Liver (tissue), 9 donors: ENCODE data around the gene ZFYVE28. TPM values are rescaled to one million over a fixed set of nuclear protein-coding genes. Genes with fewer than 3 reads are reported as not detected.

ENCODE experiments used
- DNase-seq: peaks from one replicate; pipeline ENCODE4 v3.0.0-alpha.2; 2017; ENCODE audit warnings: low spot score
- H3K27ac ChIP-seq, 2 donors: one replicate each; pipeline ENCODE4 v1.7.0; 2013; ENCODE audit warnings: inconsistent platforms in 2 of 2, low read length in 2 of 2, control low read depth in 1 of 2, low read depth in 1 of 2, mild to moderate bottlenecking in 1 of 2
- H3K27me3 ChIP-seq, 4 donors: one replicate each; pipeline versions ENCODE4 v1.6.1 to v1.7.0; 2013; ENCODE audit warnings: low read length in 3 of 4, inconsistent platforms in 1 of 4, mild to moderate bottlenecking in 1 of 4, moderate library complexity in 1 of 4; ENCODE audit not compliant: control insufficient read depth in 4 of 4, insufficient read depth in 4 of 4
- H3K36me3 ChIP-seq, 4 donors: one replicate each; pipeline versions ENCODE4 v1.6.1 to v1.7.0; 2013; ENCODE audit warnings: low read length in 3 of 4, mild to moderate bottlenecking in 3 of 4, low read depth in 1 of 4, moderate library complexity in 1 of 4; ENCODE audit not compliant: control insufficient read depth in 4 of 4, insufficient read depth in 3 of 4
- H3K4me1 ChIP-seq, 4 donors: one replicate each; pipeline versions ENCODE4 v1.6.1 to v1.7.0; 2013; ENCODE audit warnings: low read length in 3 of 4, mild to moderate bottlenecking in 3 of 4, moderate library complexity in 1 of 4; ENCODE audit not compliant: control insufficient read depth in 4 of 4, insufficient read depth in 4 of 4
- H3K4me3 ChIP-seq, 3 donors: one replicate each; pipeline versions ENCODE4 v1.6.1 to v1.7.0; 2013; ENCODE audit warnings: low read length in 3 of 3, control low read depth in 1 of 3, low read depth in 1 of 3, mild to moderate bottlenecking in 1 of 3
- H3K9ac ChIP-seq, 2 donors: one replicate each; pipeline ENCODE4 v1.7.0; 2013; ENCODE audit warnings: low read length in 2 of 2, mild to moderate bottlenecking in 2 of 2, moderate library complexity in 2 of 2, control low read depth in 1 of 2, low read depth in 1 of 2
- H3K9me3 ChIP-seq, 4 donors: one replicate each; pipeline versions ENCODE4 v1.6.1 to v1.7.0; 2013; ENCODE audit warnings: low read length in 3 of 4; ENCODE audit not compliant: control insufficient read depth in 4 of 4
- CTCF ChIP-seq: fragments of 150-350 bp; IDR thresholded peaks from 2 replicates; pipeline ENCODE4 v1.5.1; 2017; ENCODE audit warnings: improper control_type of control experiment, low read depth, low read length; ENCODE audit not compliant: missing input control
- EGR1 ChIP-seq, 2 donors: IDR thresholded peaks; 2 replicates each; pipeline ENCODE4 v1.6.1; 2016 to 2018; ENCODE audit warnings: antibody characterized with exemption in 2 of 2, low read depth in 2 of 2
- FOXA1 ChIP-seq: IDR thresholded peaks from 2 replicates; pipeline ENCODE4 v1.6.1; 2016; ENCODE audit warnings: antibody characterized with exemption
- FOXA2 ChIP-seq: IDR thresholded peaks from 2 replicates; pipeline ENCODE4 v1.6.1; 2016; ENCODE audit warnings: antibody characterized with exemption
- GABPA ChIP-seq, 2 donors: IDR thresholded peaks in 1 of 2; conservative IDR thresholded peaks in 1 of 2; 2 replicates each; pipeline ENCODE4 v1.6.1; 2016; ENCODE audit warnings: antibody characterized with exemption in 2 of 2, mild to moderate bottlenecking in 1 of 2, moderate library complexity in 1 of 2
- HNF4A ChIP-seq, 2 donors: conservative IDR thresholded peaks; 2 replicates each; pipeline ENCODE4 v1.6.1; 2016; ENCODE audit warnings: antibody characterized with exemption in 2 of 2, mild to moderate bottlenecking in 2 of 2
- JUND ChIP-seq, 2 donors: IDR thresholded peaks; 2 replicates each; pipeline ENCODE4 v1.6.1; 2016; ENCODE audit warnings: antibody characterized with exemption in 2 of 2
- NR2F2 ChIP-seq: IDR thresholded peaks from 2 replicates; pipeline ENCODE4 v1.6.1; 2016; ENCODE audit warnings: antibody characterized with exemption
- RAD21 ChIP-seq, 2 donors: IDR thresholded peaks; 2 replicates each; pipeline ENCODE4 v1.6.1; 2016; ENCODE audit warnings: antibody characterized with exemption in 2 of 2, mild to moderate bottlenecking in 2 of 2
- RXRA ChIP-seq, 2 donors: IDR thresholded peaks; 2 replicates each; pipeline ENCODE4 v1.6.1; 2017 to 2018; ENCODE audit warnings: antibody characterized with exemption in 2 of 2, mild to moderate bottlenecking in 1 of 2
- SP1 ChIP-seq: IDR thresholded peaks from 2 replicates; pipeline ENCODE4 v1.6.1; 2018; ENCODE audit warnings: antibody characterized with exemption, mild to moderate bottlenecking
- TAF1 ChIP-seq: conservative IDR thresholded peaks from 2 replicates; pipeline ENCODE4 v1.6.1; 2016; ENCODE audit warnings: antibody characterized with exemption, mild to moderate bottlenecking
- YY1 ChIP-seq: IDR thresholded peaks from 2 replicates; pipeline ENCODE4 v1.6.1; 2016; ENCODE audit warnings: antibody characterized with exemption, mild to moderate bottlenecking
- ZBTB33 ChIP-seq: IDR thresholded peaks from 2 replicates; pipeline ENCODE4 v1.6.1; 2016; ENCODE audit warnings: antibody characterized with exemption
- WGBS: extraction: QIAGEN DNeasy Blood & Tissue Kit; methylation state at CpG from one replicate; pipeline ENCODE4 v1.1.7; 2013; 5-methylcytosine and 5-hydroxymethylcytosine counted together
- polyA plus RNA-seq, 2 donors: library from polyadenylated mRNA; stranded (reverse) in 1 of 2; unstranded in 1 of 2; fragments of 200-250 nt in 1 of 2; fragments of >200 nt in 1 of 2; fragmentation: Nextera tagmentation in 1 of 2; extraction: Ambion mirVana in 1 of 2; gene quantifications; one replicate each; pipeline versions ENCODE4 v1.2.1 to v1.2.3, GENCODE V29; 2013 to 2015
- total RNA-seq, 2 donors: library from RNA; depleted of rRNA; stranded (reverse); fragments of >200 nt; gene quantifications; one replicate each; pipeline ENCODE4 v1.2.3, GENCODE V29; 2014
- TF ChIP-seq, protein P1 (sequence below): IDR thresholded peaks from 2 replicates; pipeline ENCODE4 v1.6.1; 2016; ENCODE audit warnings: antibody characterized with exemption
- TF ChIP-seq, protein P2 (sequence below): IDR thresholded peaks from 2 replicates; pipeline ENCODE4 v1.6.1; 2016; ENCODE audit warnings: antibody characterized with exemption, mild to moderate bottlenecking
- donor health status: healthy.
- donor health status: healthy.
- donor health status: healthy.
- donor health status: healthy.
- donor health status: healthy.

ZFYVE28 gene
- total and polyA plus RNA-seq, 4 donors, result 2.0 to 6.1 (median 2.7) TPM

DNA sequence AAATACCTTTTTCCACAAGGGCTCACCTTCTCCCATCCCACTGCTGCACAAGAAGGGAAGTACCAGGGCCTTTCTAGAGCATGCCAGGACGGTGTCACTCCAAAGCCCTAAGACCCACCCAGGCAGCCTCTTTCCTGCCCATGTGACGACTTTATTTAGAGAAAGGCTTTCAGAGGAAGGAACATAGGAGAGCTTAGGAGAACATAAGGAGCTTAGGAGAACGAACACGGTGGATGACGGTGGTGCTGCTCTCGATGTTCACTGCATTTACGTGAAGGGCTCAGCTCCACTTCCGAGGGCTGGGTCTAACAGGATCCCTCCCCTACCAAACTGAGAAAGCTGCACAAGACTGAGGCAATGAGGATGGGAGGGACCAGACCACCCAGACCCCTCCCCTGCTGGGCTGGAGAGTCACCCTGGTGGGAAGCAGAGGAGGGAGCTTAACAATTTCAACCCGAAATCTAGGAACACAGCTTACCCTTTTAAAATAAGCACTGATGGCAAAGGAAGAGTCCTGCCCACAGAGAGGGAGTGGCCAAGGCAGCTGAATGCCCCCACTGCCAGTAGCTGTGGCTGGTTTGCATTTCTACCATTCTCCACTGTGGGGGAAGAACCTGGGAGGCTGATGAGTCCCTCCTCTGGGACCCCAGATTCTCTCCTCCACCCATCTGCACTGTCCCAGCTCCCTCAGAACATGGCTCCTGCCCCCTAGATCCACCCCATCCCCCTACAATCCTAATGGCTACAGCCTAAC lies 29.8 kb downstream of the ZFYVE28 start:
- 75% methylated on average over 9 of the region's 9 CpGs for WGBS
- no peak overlapping the region for H3K27ac ChIP-seq
- no peak overlapping the region for H3K9ac ChIP-seq
- TF ChIP-seq JUND (IDR thresholded peaks at IDR 0.05) (no peak), NR2F2 (no peak), RXRA (IDR thresholded peaks at IDR 0.05) (no peak), HNF4A (conservative IDR thresholded peaks at IDR 0.05) (no peak), FOXA2 (no peak), CTCF (no peak), YY1 (no peak), RAD21 (IDR thresholded peaks at IDR 0.05) (no peak), EGR1 (IDR thresholded peaks at IDR 0.05; ENCODE audit: low read depth in 2 of 2) (no peak), GABPA (IDR thresholded peaks at IDR 0.05 in 1 of 2, conservative IDR thresholded peaks at IDR 0.05 in 1 of 2) (no peak), TAF1 (no peak), FOXA1 (no peak), SP1 (no peak), ZBTB33 (no peak)
- TF ChIP-seq, protein P1, sequence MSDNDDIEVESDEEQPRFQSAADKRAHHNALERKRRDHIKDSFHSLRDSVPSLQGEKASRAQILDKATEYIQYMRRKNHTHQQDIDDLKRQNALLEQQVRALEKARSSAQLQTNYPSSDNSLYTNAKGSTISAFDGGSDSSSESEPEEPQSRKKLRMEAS, result no peak
- TF ChIP-seq, protein P2, sequence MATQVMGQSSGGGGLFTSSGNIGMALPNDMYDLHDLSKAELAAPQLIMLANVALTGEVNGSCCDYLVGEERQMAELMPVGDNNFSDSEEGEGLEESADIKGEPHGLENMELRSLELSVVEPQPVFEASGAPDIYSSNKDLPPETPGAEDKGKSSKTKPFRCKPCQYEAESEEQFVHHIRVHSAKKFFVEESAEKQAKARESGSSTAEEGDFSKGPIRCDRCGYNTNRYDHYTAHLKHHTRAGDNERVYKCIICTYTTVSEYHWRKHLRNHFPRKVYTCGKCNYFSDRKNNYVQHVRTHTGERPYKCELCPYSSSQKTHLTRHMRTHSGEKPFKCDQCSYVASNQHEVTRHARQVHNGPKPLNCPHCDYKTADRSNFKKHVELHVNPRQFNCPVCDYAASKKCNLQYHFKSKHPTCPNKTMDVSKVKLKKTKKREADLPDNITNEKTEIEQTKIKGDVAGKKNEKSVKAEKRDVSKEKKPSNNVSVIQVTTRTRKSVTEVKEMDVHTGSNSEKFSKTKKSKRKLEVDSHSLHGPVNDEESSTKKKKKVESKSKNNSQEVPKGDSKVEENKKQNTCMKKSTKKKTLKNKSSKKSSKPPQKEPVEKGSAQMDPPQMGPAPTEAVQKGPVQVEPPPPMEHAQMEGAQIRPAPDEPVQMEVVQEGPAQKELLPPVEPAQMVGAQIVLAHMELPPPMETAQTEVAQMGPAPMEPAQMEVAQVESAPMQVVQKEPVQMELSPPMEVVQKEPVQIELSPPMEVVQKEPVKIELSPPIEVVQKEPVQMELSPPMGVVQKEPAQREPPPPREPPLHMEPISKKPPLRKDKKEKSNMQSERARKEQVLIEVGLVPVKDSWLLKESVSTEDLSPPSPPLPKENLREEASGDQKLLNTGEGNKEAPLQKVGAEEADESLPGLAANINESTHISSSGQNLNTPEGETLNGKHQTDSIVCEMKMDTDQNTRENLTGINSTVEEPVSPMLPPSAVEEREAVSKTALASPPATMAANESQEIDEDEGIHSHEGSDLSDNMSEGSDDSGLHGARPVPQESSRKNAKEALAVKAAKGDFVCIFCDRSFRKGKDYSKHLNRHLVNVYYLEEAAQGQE, result no peak
- peaks cover 0 to 14% (median 5%) of the 10 kb centered on the region in 4 donors for H3K4me1 ChIP-seq
- no peak overlapping the region for H3K4me3 ChIP-seq
- no peaks in the 10 kb centered on the region for H3K9me3 ChIP-seq
- no peak for DNase-seq
- H3K36me3 ChIP-seq, result no peaks in the 10 kb centered on the region
- no peaks in the 10 kb centered on the region for H3K27me3 ChIP-seq
